CD4-positive, alpha-beta T cell treated with Interleukin-4 for 1 hour (primary cell): ENCODE measurements around the gene HNRNPA3.
"Not testable (repeated sequence)": the region's sequence is repeated elsewhere in the genome, so short reads cannot be mapped to it uniquely, and the experiment has no call there.

Source experiments
- DNase-seq, 2 donors: peaks; one replicate each; pipeline ENCODE4 v3.0.0-alpha.2; 2020 to 2022

Gene HNRNPA3

GRCh38 chr2:177188482-177189469 lies 23.8 kb upstream of the HNRNPA3 start:
- no peak for DNase-seq

GRCh38 chr2:177190941-177191340 lies 21.7 kb upstream of the HNRNPA3 start:
- DNase-seq: no peak

- no peak for DNase-seq
These were observed 19.8 kb upstream of the HNRNPA3 start for GRCh38 chr2:177192788-177193187.

- DNase-seq: peak in 1 of 2 donors; percentile 10
These were observed 19.4 kb upstream of the HNRNPA3 start for GRCh38 chr2:177193240-177193639.

- DNase-seq: no peak
These were observed 17.4 kb upstream of the HNRNPA3 start for GRCh38 chr2:177195194-177195593.

GRCh38 chr2:177200419-177200818 lies 12.2 kb upstream of the HNRNPA3 start:
- not testable (repeated sequence) for DNase-seq

GRCh38 chr2:177201919-177202346 lies 10.7 kb upstream of the HNRNPA3 start:
- no peak for DNase-seq

- no peak for DNase-seq
These were observed 8.2 kb upstream of the HNRNPA3 start for GRCh38 chr2:177204417-177204816.

GRCh38 chr2:177207101-177207500 lies 5.5 kb upstream of the HNRNPA3 start:
- no peak for DNase-seq

- DNase-seq: no peak
These were observed 1.4 kb upstream of the HNRNPA3 start for GRCh38 chr2:177211169-177211568.

- peak in 1 of 2 donors; percentile 34 for DNase-seq
These were observed 953 bp upstream of the HNRNPA3 start for GRCh38 chr2:177211576-177212105.

- peak; percentile 92 to 93 for DNase-seq
These were observed 580 bp downstream of the HNRNPA3 start for GRCh38 chr2:177212891-177213856.

- no peak for DNase-seq
These were observed 4.8 kb downstream of the HNRNPA3 start for GRCh38 chr2:177217247-177217843.

- DNase-seq: not testable (repeated sequence)
These were observed 7.2 kb downstream of the HNRNPA3 start for GRCh38 chr2:177219787-177220186.

- DNase-seq: peak in 1 of 2 donors; percentile 1
These were observed 8.9 kb downstream of the HNRNPA3 start for GRCh38 chr2:177221534-177221933.

- no peak for DNase-seq
These were observed 9.4 kb downstream of the HNRNPA3 start for GRCh38 chr2:177221970-177222369.

GRCh38 chr2:177223436-177223835 lies 10.8 kb downstream of the HNRNPA3 start:
- DNase-seq: peak in 1 of 2 donors; percentile 3

GRCh38 chr2:177225965-177226360 lies 13.4 kb downstream of the HNRNPA3 start:
- DNase-seq: no peak

- DNase-seq: no peak
These were observed 17.0 kb downstream of the HNRNPA3 start for GRCh38 chr2:177229442-177230242.

GRCh38 chr2:177231270-177231669 lies 18.7 kb downstream of the HNRNPA3 start:
- DNase-seq: no peak

GRCh38 chr2:177232098-177232704 lies 19.6 kb downstream of the HNRNPA3 start:
- no peak for DNase-seq
